H1 (cell line): Measurements from ENCODE around the gene TMEM255B. TPM values are rescaled to one million over a fixed set of nuclear protein-coding genes. Genes with fewer than 3 reads are reported as not detected.

Experiments used
- JUND ChIP-seq: IDR thresholded peaks from 2 replicates; pipeline ENCODE4 v1.6.1; 2011; ENCODE audit warnings: mild to moderate bottlenecking, improper control_type of control experiment, low read length
- polyA plus RNA-seq, 7 experiments: library from polyadenylated mRNA; depleted of rRNA in 3 of 7; stranded (reverse) in 5 of 7; unstranded in 2 of 7; fragments of >200 nt in 5 of 7; fragments of 200-250 nt in 2 of 7; gene quantifications; 1 replicate in 5 of 7; 2 replicates in 1 of 7; 4 replicates in 1 of 7; pipeline versions ENCODE4 v1.2.1 to v1.2.3, GENCODE V29; 2011 to 2013; ENCODE audit warnings: missing spikeins in 2 of 7, mixed read lengths in 2 of 7
- total RNA-seq: library from RNA; stranded (reverse); fragmentation: NEBNext Ultra II Directional; extraction: Animal tissue kit (Norgen Biotek cat#: 25700); gene quantifications from 2 replicates; pipeline ENCODE4 v1.2.1, GENCODE V29; 2021

Gene TMEM255B
- total and polyA plus RNA-seq, 2 of the 8 experiments (the other 6 are each of a cell fraction or from before 2014, with no cell fraction given): 3.4 to 4.4 TPM

- TF ChIP-seq JUND: no peak
These were observed 44.5 kb downstream of the TMEM255B start (continued) for GRCh38 chr13:113803409-113804016.
